ENCODE data around the gene RPS5. TPM values are rescaled to one million over a fixed set of nuclear protein-coding genes. Genes with fewer than 3 reads are reported as not detected.

Gene RPS5
- total and polyA plus RNA-seq, 4 donors, result 609 to 1,636 (median 1,064) TPM

- DNase-seq (no peak), ATAC-seq (ENCODE audit: low FRiP score) (no peak)
- no peaks in the 10 kb centered on the region for H3K4me1 ChIP-seq (ENCODE audit: control insufficient read depth in 1 of 2, insufficient read depth in 2 of 2, low read length in 2 of 2)
- H3K36me3 ChIP-seq (ENCODE audit: control insufficient read depth in 1 of 2, insufficient read depth in 2 of 2, low read length in 1 of 2), result no peaks in the 10 kb centered on the region
- no peak overlapping the region for H3K4me3 ChIP-seq (ENCODE audit: low read length in 2 of 2)
- intact Hi-C loops (cut with DNase I), result no loop called here
- 66 to 72% methylated on average over 10 of the region's 10 CpGs for WGBS, 2 donors
- H3K27me3 ChIP-seq (ENCODE audit: control insufficient read depth in 1 of 2, insufficient read depth in 2 of 2, low read length in 1 of 2), result no peaks in the 10 kb centered on the region
- no peak overlapping the region for H3K27ac ChIP-seq (ENCODE audit: low read depth in 1 of 2, low read length in 2 of 2)
- no peaks in the 10 kb centered on the region for H3K9me3 ChIP-seq (ENCODE audit: control insufficient read depth, low read length)
Measured at GRCh38 chr19:58406818-58407657, 20.0 kb downstream of the RPS5 start.

- 9 to 12% methylated on average over 22 of the region's 22 CpGs for WGBS, 2 donors
- intact Hi-C loops (cut with DNase I), result no loop called here
- no peaks in the 10 kb centered on the region for H3K36me3 ChIP-seq (ENCODE audit: control insufficient read depth in 1 of 2, insufficient read depth in 2 of 2, low read length in 1 of 2)
- peak; percentile 3 for ATAC-seq (ENCODE audit: low FRiP score)
- H3K27ac ChIP-seq (ENCODE audit: low read depth in 1 of 2, low read length in 2 of 2), result peak overlapping the region in 1 of 2 donors; percentile 87
- no peak for DNase-seq
- no peaks in the 10 kb centered on the region for H3K27me3 ChIP-seq (ENCODE audit: control insufficient read depth in 1 of 2, insufficient read depth in 2 of 2, low read length in 1 of 2)
- H3K4me1 ChIP-seq (ENCODE audit: control insufficient read depth in 1 of 2, insufficient read depth in 2 of 2, low read length in 2 of 2), result no peaks in the 10 kb centered on the region
- H3K9me3 ChIP-seq (ENCODE audit: control insufficient read depth, low read length), result no peaks in the 10 kb centered on the region
- peak overlapping the region; percentile 71 to 79 for H3K4me3 ChIP-seq (ENCODE audit: low read length in 2 of 2)
Measured at GRCh38 chr19:58407658-58408151, 20.6 kb downstream of the RPS5 start.

GRCh38 chr19:58408152-58409009 is 21.3 kb downstream of the RPS5 start, which contains the start of gene ZNF584:
Gene ZNF584 (plus strand): TSS chr19:58408649. CDS start chr19:58409148, 499 bp downstream.
- intact Hi-C loops (cut with DNase I), result no loop called here
- Histone ChIP-seq H3K4me3 (ENCODE audit: low read length in 2 of 2) (peak within 1 kb of the TSS; percentile 79 to 80), H3K36me3 (ENCODE audit: control insufficient read depth in 1 of 2, insufficient read depth in 2 of 2, low read length in 1 of 2) (no peaks in the 10 kb centered on the region), H3K27ac (ENCODE audit: low read depth in 1 of 2, low read length in 2 of 2) (peak within 1 kb of the TSS in 1 of 2 donors; percentile 87), H3K4me1 (ENCODE audit: control insufficient read depth in 1 of 2, insufficient read depth in 2 of 2, low read length in 2 of 2) (no peaks in the 10 kb centered on the region), H3K9me3 (ENCODE audit: control insufficient read depth, low read length) (no peaks in the 10 kb centered on the region), H3K27me3 (ENCODE audit: control insufficient read depth in 1 of 2, insufficient read depth in 2 of 2, low read length in 1 of 2) (no peaks in the 10 kb centered on the region)
- peak; percentile 99 for ATAC-seq (ENCODE audit: low FRiP score)
- DNase-seq, result peak; percentile 97 to 98
- WGBS, 2 donors, result 0% methylated on average over 83 to 100 of the region's 100 CpGs

GRCh38 chr19:58409010-58409790 is 22.1 kb downstream of the RPS5 start:
- H3K36me3 ChIP-seq (ENCODE audit: control insufficient read depth in 1 of 2, insufficient read depth in 2 of 2, low read length in 1 of 2), result no peaks in the 10 kb centered on the region
- ATAC-seq (ENCODE audit: low FRiP score) (peak; percentile 15), DNase-seq (peak in 1 of 2 donors; percentile 56)
- H3K27ac ChIP-seq (ENCODE audit: low read depth in 1 of 2, low read length in 2 of 2), result peak overlapping the region in 1 of 2 donors; percentile 53
- WGBS, 2 donors, result 2 to 3% methylated on average over 34 of the region's 34 CpGs
- intact Hi-C loops (cut with DNase I), result no loop called here
- no peaks in the 10 kb centered on the region for H3K27me3 ChIP-seq (ENCODE audit: control insufficient read depth in 1 of 2, insufficient read depth in 2 of 2, low read length in 1 of 2)
- H3K4me1 ChIP-seq (ENCODE audit: control insufficient read depth in 1 of 2, insufficient read depth in 2 of 2, low read length in 2 of 2), result no peaks in the 10 kb centered on the region
- no peaks in the 10 kb centered on the region for H3K9me3 ChIP-seq (ENCODE audit: control insufficient read depth, low read length)
- H3K4me3 ChIP-seq (ENCODE audit: low read length in 2 of 2), result peak overlapping the region; percentile 79 to 80

- Histone ChIP-seq H3K4me3 (ENCODE audit: low read length in 2 of 2) (no peak overlapping the region), H3K27ac (ENCODE audit: low read depth in 1 of 2, low read length in 2 of 2) (no peak overlapping the region), H3K9me3 (ENCODE audit: control insufficient read depth, low read length) (peaks cover 4% of the 10 kb centered on the region), H3K36me3 (ENCODE audit: control insufficient read depth in 1 of 2, insufficient read depth in 2 of 2, low read length in 1 of 2) (peaks cover 14 to 19% of the 10 kb centered on the region in 2 donors), H3K27me3 (ENCODE audit: control insufficient read depth in 1 of 2, insufficient read depth in 2 of 2, low read length in 1 of 2) (no peaks in the 10 kb centered on the region), H3K4me1 (ENCODE audit: control insufficient read depth in 1 of 2, insufficient read depth in 2 of 2, low read length in 2 of 2) (no peaks in the 10 kb centered on the region)
- ATAC-seq (ENCODE audit: low FRiP score) (no peak), DNase-seq (no peak)
- intact Hi-C loops (cut with DNase I), result no loop called here
- 99% methylated on average over 5 of the region's 5 CpGs for WGBS, 2 donors
Measured at GRCh38 chr19:58416604-58417003, 29.5 kb downstream of the RPS5 start.

GRCh38 chr19:58417071-58417470 is 30.0 kb downstream of the RPS5 start:
- 97% methylated on average over 7 of the region's 7 CpGs for WGBS, 2 donors
- H3K4me1 ChIP-seq (ENCODE audit: control insufficient read depth in 1 of 2, insufficient read depth in 2 of 2, low read length in 2 of 2), result no peaks in the 10 kb centered on the region
- intact Hi-C loops (cut with DNase I), result no loop called here
- DNase-seq, result no peak
- H3K27me3 ChIP-seq (ENCODE audit: control insufficient read depth in 1 of 2, insufficient read depth in 2 of 2, low read length in 1 of 2), result no peaks in the 10 kb centered on the region
- H3K4me3 ChIP-seq (ENCODE audit: low read length in 2 of 2), result no peak overlapping the region
- peaks cover 4% of the 10 kb centered on the region for H3K9me3 ChIP-seq (ENCODE audit: control insufficient read depth, low read length)
- peaks cover 14 to 19% of the 10 kb centered on the region in 2 donors for H3K36me3 ChIP-seq (ENCODE audit: control insufficient read depth in 1 of 2, insufficient read depth in 2 of 2, low read length in 1 of 2)
- ATAC-seq (ENCODE audit: low FRiP score), result no peak
- no peak overlapping the region for H3K27ac ChIP-seq (ENCODE audit: low read depth in 1 of 2, low read length in 2 of 2)

- peaks cover 0 to 3% of the 10 kb centered on the region in 2 donors for H3K36me3 ChIP-seq (ENCODE audit: control insufficient read depth in 1 of 2, insufficient read depth in 2 of 2, low read length in 1 of 2)
- H3K9me3 ChIP-seq (ENCODE audit: control insufficient read depth, low read length), result peaks cover 51% of the 10 kb centered on the region
- 60 to 93% methylated on average over 1 of the region's 1 CpG for WGBS, 2 donors
- no peaks in the 10 kb centered on the region for H3K4me1 ChIP-seq (ENCODE audit: control insufficient read depth in 1 of 2, insufficient read depth in 2 of 2, low read length in 2 of 2)
- H3K27ac ChIP-seq (ENCODE audit: low read depth in 1 of 2, low read length in 2 of 2), result no peak overlapping the region
- intact Hi-C loops (cut with DNase I), result no loop called here
- H3K4me3 ChIP-seq (ENCODE audit: low read length in 2 of 2), result no peak overlapping the region
- DNase-seq, result no peak
- no peaks in the 10 kb centered on the region for H3K27me3 ChIP-seq (ENCODE audit: control insufficient read depth in 1 of 2, insufficient read depth in 2 of 2, low read length in 1 of 2)
- ATAC-seq (ENCODE audit: low FRiP score), result no peak
Measured at GRCh38 chr19:58428617-58429016, 41.5 kb downstream of the RPS5 start.

GRCh38 chr19:58429745-58430144 is 42.7 kb downstream of the RPS5 start:
- no peaks in the 10 kb centered on the region for H3K27me3 ChIP-seq (ENCODE audit: control insufficient read depth in 1 of 2, insufficient read depth in 2 of 2, low read length in 1 of 2)
- no peak for DNase-seq
- no peaks in the 10 kb centered on the region for H3K4me1 ChIP-seq (ENCODE audit: control insufficient read depth in 1 of 2, insufficient read depth in 2 of 2, low read length in 2 of 2)
- H3K27ac ChIP-seq (ENCODE audit: low read depth in 1 of 2, low read length in 2 of 2), result no peak overlapping the region
- peaks cover 62% of the 10 kb centered on the region for H3K9me3 ChIP-seq (ENCODE audit: control insufficient read depth, low read length)
- no peak overlapping the region for H3K4me3 ChIP-seq (ENCODE audit: low read length in 2 of 2)
- intact Hi-C loops (cut with DNase I), result no loop called here
- H3K36me3 ChIP-seq (ENCODE audit: control insufficient read depth in 1 of 2, insufficient read depth in 2 of 2, low read length in 1 of 2), result peaks cover 4 to 15% of the 10 kb centered on the region in 2 donors
- no peak for ATAC-seq (ENCODE audit: low FRiP score)
